ENCODE results near the gene CYLD. TPM values are rescaled to one million over a fixed set of nuclear protein-coding genes. Genes with fewer than 3 reads are reported as not detected.

CYLD gene
- total RNA-seq, 2 donors from 2014 or later = 16.5 to 27.5 TPM

GRCh38 chr16:50839356-50839755 is 97.5 kb downstream of the CYLD start:
- ATAC-seq (no peak), DNase-seq (no peak)
- intact Hi-C loops (cut with DNase I) = no loop called here
- Histone ChIP-seq H3K27ac (no peak overlapping the region), H3K4me3 (no peak overlapping the region), H3K4me1 (peaks cover 10% of the 10 kb centered on the region), H3K36me3 (replicated peaks in 1 of 2; ENCODE audit: insufficient read depth in 1 of 2, low read depth in 2 of 2) (no peaks in the 10 kb centered on the region), H3K27me3 (no peaks in the 10 kb centered on the region), H3K9me3 (no peaks in the 10 kb centered on the region)
- 81 to 82% methylated on average over 5 of the region's 5 CpGs for whole genome bisulfite sequencing, 2 donors
- no peak for TF ChIP-seq POLR2A (IDR thresholded peaks at IDR 0.05)
- no peak for TF ChIP-seq CTCF (IDR thresholded peaks at IDR 0.05)

GRCh38 chr16:50839920-50840729 is 98.2 kb downstream of the CYLD start:
- no peak overlapping the region for H3K4me3 ChIP-seq
- H3K27ac ChIP-seq = no peak overlapping the region
- H3K4me1 ChIP-seq = peaks cover 14% of the 10 kb centered on the region
- intact Hi-C loops (cut with DNase I) = no loop called here
- WGBS, 2 donors = 72 to 77% methylated on average over 15 to 16 of the region's 16 CpGs
- no peaks in the 10 kb centered on the region for H3K9me3 ChIP-seq
- H3K36me3 ChIP-seq (replicated peaks in 1 of 2; ENCODE audit: insufficient read depth in 1 of 2, low read depth in 2 of 2) = no peaks in the 10 kb centered on the region
- no peak for ATAC-seq
- no peaks in the 10 kb centered on the region for H3K27me3 ChIP-seq
- no peak for DNase-seq
- no peak for TF ChIP-seq POLR2A (IDR thresholded peaks at IDR 0.05)
- TF ChIP-seq CTCF (IDR thresholded peaks at IDR 0.05) = no peak

GRCh38 chr16:50841081-50841886 is 99.4 kb downstream of the CYLD start:
- TF ChIP-seq CTCF (IDR thresholded peaks at IDR 0.05) = no peak
- no peak for TF ChIP-seq POLR2A (IDR thresholded peaks at IDR 0.05)
- Histone ChIP-seq H3K4me3 (no peak overlapping the region), H3K9me3 (no peaks in the 10 kb centered on the region), H3K27me3 (no peaks in the 10 kb centered on the region), H3K27ac (no peak overlapping the region), H3K36me3 (replicated peaks in 1 of 2; ENCODE audit: insufficient read depth in 1 of 2, low read depth in 2 of 2) (no peaks in the 10 kb centered on the region), H3K4me1 (peaks cover 19% of the 10 kb centered on the region)
- no peak for ATAC-seq
- WGBS, 2 donors = 17 to 18% methylated on average over 40 to 44 of the region's 44 CpGs
- intact Hi-C loops (cut with DNase I) = no loop called here
- DNase-seq = peak in 3 of 4 donors; percentile 6 to 34 (median 21)

DNA sequence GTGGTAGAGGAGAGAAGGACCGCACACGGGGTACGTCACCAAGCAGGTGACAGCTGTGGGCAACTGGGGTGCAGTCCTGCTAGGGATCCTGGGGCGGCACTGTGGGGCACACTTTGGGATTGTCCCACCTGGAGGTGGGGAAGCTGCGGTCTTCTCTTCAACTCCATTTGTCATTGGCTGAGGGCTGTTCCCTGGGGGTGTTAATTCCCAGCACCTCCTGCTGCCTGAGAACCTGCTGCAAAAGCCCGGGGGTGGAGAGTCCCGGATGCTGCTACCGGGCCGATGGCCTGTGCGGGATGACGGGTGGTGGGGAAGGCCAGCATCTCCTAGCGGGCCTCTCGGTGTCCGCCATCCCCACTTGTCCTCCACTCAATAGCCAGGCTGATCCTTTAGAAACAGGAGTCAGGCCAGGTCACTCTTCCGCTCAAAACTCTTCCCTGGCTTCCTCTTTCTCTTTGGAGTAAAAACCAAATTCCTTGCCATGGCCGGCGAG is 100.2 kb downstream of the CYLD start:
- peaks cover 19% of the 10 kb centered on the region for H3K4me1 ChIP-seq
- H3K9me3 ChIP-seq = no peaks in the 10 kb centered on the region
- DNase-seq = no peak
- WGBS, 2 donors = 92 to 95% methylated on average over 17 of the region's 17 CpGs
- H3K4me3 ChIP-seq = no peak overlapping the region
- ATAC-seq = no peak
- no peaks in the 10 kb centered on the region for H3K27me3 ChIP-seq
- TF ChIP-seq POLR2A (IDR thresholded peaks at IDR 0.05) (no peak), CTCF (IDR thresholded peaks at IDR 0.05) (no peak)
- H3K36me3 ChIP-seq (replicated peaks in 1 of 2; ENCODE audit: insufficient read depth in 1 of 2, low read depth in 2 of 2) = no peaks in the 10 kb centered on the region
- intact Hi-C loops (cut with DNase I) = no loop called here
- no peak overlapping the region for H3K27ac ChIP-seq
